Thyroid gland (tissue), 4 donors: ENCODE results near the gene HS6ST3. TPM values are rescaled to one million over a fixed set of nuclear protein-coding genes. Genes with fewer than 3 reads are reported as not detected.

Source experiments
- DNase-seq, 2 donors: peaks; one replicate each; pipeline ENCODE4 v3.0.0-alpha.2; 2019
- H3K27ac ChIP-seq, 3 donors: fragments of 200-600 bp; sonication (generic); 1 replicate in 2 of 3; 2 replicates in 1 of 3; pipeline ENCODE4 v1.5.1; 2016 to 2019; ENCODE audit warnings: mild to moderate bottlenecking in 1 of 3, moderate library complexity in 1 of 3
- H3K27me3 ChIP-seq: fragments of 200-600 bp; sonication (generic); one replicate; pipeline ENCODE4 v1.5.1; 2019
- H3K36me3 ChIP-seq, 2 donors: fragments of 200-600 bp; sonication (generic); one replicate each; pipeline ENCODE4 v1.5.1; 2016 to 2019
- H3K4me1 ChIP-seq, 2 donors: fragments of 200-600 bp; sonication (generic); one replicate each; pipeline ENCODE4 v1.5.1; 2017 to 2019
- H3K4me3 ChIP-seq, 3 donors: fragments of 200-600 bp; sonication (generic); replicated peaks in 1 of 3; 1 replicate in 2 of 3; 2 replicates in 1 of 3; pipeline ENCODE4 v1.5.1; 2016; ENCODE audit warnings: mild to moderate bottlenecking in 1 of 3
- H3K9me3 ChIP-seq: fragments of 200-600 bp; sonication (generic); one replicate; pipeline ENCODE4 v1.5.1; 2017
- CTCF ChIP-seq, 6 experiments: fragments of 200-600 bp in 3 of 6; fragments of 450-650 bp in 3 of 6; sonication (generic) in 3 of 6; IDR thresholded peaks; one replicate each; pipeline ENCODE4 v1.5.1; 2016 to 2019; ENCODE audit warnings: antibody characterized with exemption in 6 of 6, mild to moderate bottlenecking in 2 of 6, inconsistent platforms in 1 of 6, moderate library complexity in 1 of 6
- POLR2A ChIP-seq, 2 donors: fragments of 450-650 bp; IDR thresholded peaks; one replicate each; pipeline ENCODE4 v1.6.1; 2017; ENCODE audit warnings: antibody characterized with exemption in 2 of 2, mild to moderate bottlenecking in 2 of 2, moderate library complexity in 1 of 2
- WGBS, 2 donors: methylation state at CpG; one replicate each; pipeline ENCODE4 v1.1.5; 2017; 5-methylcytosine and 5-hydroxymethylcytosine counted together
- intact Hi-C: fragments of 100-400 bp; cut with DNase I; formaldehyde crosslinking; loops from one replicate; pipeline ENCODE4 v1.15.1; 2023
- total RNA-seq, 4 donors: library from RNA; depleted of rRNA; stranded (reverse); fragments of >200 nt; gene quantifications; one replicate each; pipeline ENCODE4 v1.2.3, GENCODE V29; 2016

The HS6ST3 gene
- total RNA-seq, 4 donors from 2014 or later, result 2.0 to 5.8 (median 5.0) TPM

DNA sequence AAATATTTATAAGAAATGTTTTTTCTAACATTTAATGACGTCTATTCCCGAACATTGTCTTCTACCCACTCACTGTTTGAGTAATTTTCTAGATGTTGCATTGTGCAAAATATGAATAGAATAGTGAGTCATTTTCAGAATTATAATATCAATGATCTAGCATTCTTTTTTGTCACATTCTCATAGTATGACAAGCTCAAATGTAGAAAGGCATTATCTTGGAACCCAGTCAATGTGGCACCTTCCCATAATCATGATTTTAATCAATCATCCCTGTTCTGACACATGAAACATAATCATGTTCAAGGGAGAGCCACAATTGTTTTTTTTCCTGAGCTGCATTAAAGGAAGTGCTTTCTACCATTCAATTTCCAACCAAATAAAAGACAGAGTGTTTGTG lies 638.6 kb downstream of the HS6ST3 start:
- 84 to 90% methylated on average over 2 of the region's 2 CpGs for WGBS, 2 donors
- Histone ChIP-seq H3K4me1 (no peaks in the 10 kb centered on the region), H3K9me3 (no peaks in the 10 kb centered on the region), H3K36me3 (no peaks in the 10 kb centered on the region), H3K27me3 (no peaks in the 10 kb centered on the region), H3K27ac (no peak overlapping the region), H3K4me3 (no peak overlapping the region)
- TF ChIP-seq CTCF (IDR thresholded peaks at IDR 0.05) (no peak), POLR2A (IDR thresholded peaks at IDR 0.05) (no peak)
- intact Hi-C loops, result no loop called here
- DNase-seq, result no peak

- Histone ChIP-seq H3K4me3 (no peak overlapping the region), H3K27ac (no peak overlapping the region), H3K27me3 (no peaks in the 10 kb centered on the region), H3K4me1 (no peaks in the 10 kb centered on the region), H3K9me3 (no peaks in the 10 kb centered on the region), H3K36me3 (no peaks in the 10 kb centered on the region)
- intact Hi-C loops, result no loop called here
- TF ChIP-seq POLR2A (IDR thresholded peaks at IDR 0.05) (no peak), CTCF (IDR thresholded peaks at IDR 0.05) (no peak)
- 85 to 92% methylated on average over 5 of the region's 5 CpGs for WGBS, 2 donors
- DNase-seq, result no peak
Observed at GRCh38 chr13:96730676-96731075, 640.8 kb downstream of the HS6ST3 start.

DNA sequence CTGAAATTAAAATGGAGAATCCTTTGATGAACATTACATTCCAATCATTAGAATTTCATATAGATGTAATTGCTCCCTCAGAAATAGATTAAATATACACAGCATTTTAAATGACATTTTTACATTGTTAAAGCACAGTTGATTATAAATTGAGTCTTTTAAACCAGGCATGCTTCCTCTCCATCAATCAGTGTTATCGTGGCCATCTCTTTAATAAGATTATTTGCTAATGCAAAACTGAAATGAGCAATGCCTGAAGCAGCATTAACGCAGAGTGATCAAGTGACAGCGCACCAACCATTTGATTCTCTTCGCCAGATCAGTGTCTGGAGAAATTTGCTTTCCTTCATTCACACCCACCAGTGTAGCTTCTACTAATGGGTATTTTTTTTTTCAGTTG lies 644.6 kb downstream of the HS6ST3 start:
- Histone ChIP-seq H3K27me3 (no peaks in the 10 kb centered on the region), H3K4me3 (no peak overlapping the region), H3K4me1 (no peaks in the 10 kb centered on the region), H3K9me3 (no peaks in the 10 kb centered on the region), H3K27ac (no peak overlapping the region), H3K36me3 (no peaks in the 10 kb centered on the region)
- intact Hi-C loops, result no loop called here
- TF ChIP-seq CTCF (IDR thresholded peaks at IDR 0.05) (no peak), POLR2A (IDR thresholded peaks at IDR 0.05) (no peak)
- 94 to 96% methylated on average over 4 of the region's 4 CpGs for WGBS, 2 donors
- no peak for DNase-seq

- no peaks in the 10 kb centered on the region for H3K36me3 ChIP-seq
- no peaks in the 10 kb centered on the region for H3K27me3 ChIP-seq
- WGBS, 2 donors, result 69 to 78% methylated on average over 3 of the region's 3 CpGs
- no peak for TF ChIP-seq POLR2A (IDR thresholded peaks at IDR 0.05)
- no peak for TF ChIP-seq CTCF (IDR thresholded peaks at IDR 0.05)
- H3K27ac ChIP-seq, result no peak overlapping the region
- H3K4me1 ChIP-seq, result no peaks in the 10 kb centered on the region
- H3K9me3 ChIP-seq, result no peaks in the 10 kb centered on the region
- no peak overlapping the region for H3K4me3 ChIP-seq
- DNase-seq, result no peak
- intact Hi-C loops, result no loop called here
Observed at GRCh38 chr13:96741779-96742178, 651.9 kb downstream of the HS6ST3 start.

DNA sequence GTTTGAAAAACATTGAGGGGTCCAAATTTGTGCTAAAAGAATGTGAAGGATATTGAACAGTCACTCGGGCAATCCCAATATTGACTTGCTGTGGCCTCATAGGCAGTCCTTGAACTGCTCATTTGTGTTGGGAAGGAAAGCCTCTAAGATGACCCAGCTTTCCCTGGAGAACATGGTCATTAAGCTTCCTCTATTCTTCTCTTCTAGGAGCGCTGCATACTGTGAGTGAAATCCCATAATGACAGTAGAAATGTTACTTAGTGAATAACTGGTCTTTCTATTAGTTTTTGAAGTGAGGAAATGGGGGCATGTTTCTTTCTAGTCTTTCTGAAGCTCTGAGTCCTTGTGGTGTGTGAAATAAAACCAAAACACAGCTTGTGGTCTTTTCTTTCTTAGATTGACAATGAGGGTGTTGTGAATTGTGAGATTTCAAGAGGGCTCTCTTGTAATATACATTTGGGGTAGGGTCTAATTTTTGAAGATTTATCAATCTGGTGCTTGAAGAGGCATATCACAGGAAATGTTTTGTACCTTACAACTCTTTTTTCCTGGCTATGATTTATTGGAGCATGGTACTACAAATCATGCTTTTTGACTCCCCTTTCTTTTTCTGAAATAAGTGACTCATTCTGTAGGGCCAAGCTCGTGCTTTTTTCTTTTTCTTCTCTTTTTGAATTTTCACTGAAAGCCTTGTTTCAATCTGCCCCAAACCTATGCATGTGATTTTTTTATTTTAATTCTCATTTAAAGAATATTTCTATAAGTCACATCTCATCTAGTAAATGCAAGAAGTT lies 653.6 kb downstream of the HS6ST3 start:
- TF ChIP-seq POLR2A (IDR thresholded peaks at IDR 0.05) (no peak), CTCF (IDR thresholded peaks at IDR 0.05) (no peak)
- intact Hi-C loops, result no loop called here
- 78 to 79% methylated on average over 3 of the region's 3 CpGs for WGBS, 2 donors
- Histone ChIP-seq H3K27ac (no peak overlapping the region), H3K36me3 (no peaks in the 10 kb centered on the region), H3K9me3 (no peaks in the 10 kb centered on the region), H3K4me3 (no peak overlapping the region), H3K4me1 (no peaks in the 10 kb centered on the region), H3K27me3 (no peaks in the 10 kb centered on the region)
- DNase-seq, result no peak
